GM12875 (cell line): ENCODE results near the gene PFDN6.

ENCODE experiments used
- H3K4me3 ChIP-seq: one replicate; pipeline ENCODE4 v1.5.1; 2011; ENCODE audit warnings: low read depth, low read length, control low read depth
- CTCF ChIP-seq: IDR thresholded peaks from 2 replicates; pipeline ENCODE4 v1.5.1; 2011; ENCODE audit warnings: low read depth, mild to moderate bottlenecking, control low read depth, inconsistent platforms, low read length, moderate library complexity, borderline replicate concordance; ENCODE audit not compliant: insufficient read depth

Gene PFDN6

GRCh38 chr6:33288921-33289783, at the start of gene PFDN6, which contains the start of gene WDR46:
Gene PFDN6 (plus strand): TSS chr6:33289601. CDS start chr6:33289857, 256 bp downstream.
Gene WDR46 (minus strand): TSS chr6:33289239. CDS start chr6:33289170, 69 bp downstream.
- TF ChIP-seq CTCF, result no peak
- H3K4me3 ChIP-seq, result peak within 1 kb of the TSS; percentile 64

GRCh38 chr6:33241968-33242367, 47.4 kb upstream of the PFDN6 start:
- no peak overlapping the region for H3K4me3 ChIP-seq
- TF ChIP-seq CTCF, result no peak

- no peak overlapping the region for H3K4me3 ChIP-seq
- TF ChIP-seq CTCF, result no peak
These were observed 45.9 kb upstream of the PFDN6 start for GRCh38 chr6:33243476-33243875.

GRCh38 chr6:33247977-33248642, 41.3 kb upstream of the PFDN6 start:
- peak; percentile 93 for TF ChIP-seq CTCF
- H3K4me3 ChIP-seq, result peak overlapping the region; percentile 43

- TF ChIP-seq CTCF, result no peak
- peak overlapping the region; percentile 43 for H3K4me3 ChIP-seq
These were observed 40.8 kb upstream of the PFDN6 start for GRCh38 chr6:33248643-33248931.

GRCh38 chr6:33248932-33249731, 40.3 kb upstream of the PFDN6 start:
- peak overlapping the region; percentile 43 for H3K4me3 ChIP-seq
- no peak for TF ChIP-seq CTCF
